ENCODE results near the gene POU2F1.

The POU2F1 gene

GRCh38 chr1:167441222-167441621 lies 220.5 kb downstream of the POU2F1 start:
- no peak for DNase-seq (ENCODE audit: low read depth, low spot score)

- DNase-seq (ENCODE audit: low read depth, low spot score): peak; percentile 89
These were observed 221.6 kb downstream of the POU2F1 start for GRCh38 chr1:167442142-167442848.

- no peak for DNase-seq (ENCODE audit: low read depth, low spot score)
These were observed 222.3 kb downstream of the POU2F1 start for GRCh38 chr1:167442854-167443565.

- no peak for DNase-seq (ENCODE audit: low read depth, low spot score)
These were observed 223.1 kb downstream of the POU2F1 start for GRCh38 chr1:167443757-167444156.

GRCh38 chr1:167446966-167447365 lies 226.3 kb downstream of the POU2F1 start:
- no peak for DNase-seq (ENCODE audit: low read depth, low spot score)

- peak; percentile 20 for DNase-seq (ENCODE audit: low read depth, low spot score)
These were observed 226.9 kb downstream of the POU2F1 start for GRCh38 chr1:167447521-167448136.

GRCh38 chr1:167450843-167451242 lies 230.2 kb downstream of the POU2F1 start:
- no peak for DNase-seq (ENCODE audit: low read depth, low spot score)

GRCh38 chr1:167452483-167452882 lies 231.8 kb downstream of the POU2F1 start:
- DNase-seq (ENCODE audit: low read depth, low spot score): no peak

GRCh38 chr1:167453123-167453522 lies 232.4 kb downstream of the POU2F1 start:
- peak; percentile 21 for DNase-seq (ENCODE audit: low read depth, low spot score)

GRCh38 chr1:167454304-167454893 lies 233.7 kb downstream of the POU2F1 start:
- DNase-seq (ENCODE audit: low read depth, low spot score): no peak

GRCh38 chr1:167454894-167455785 lies 234.5 kb downstream of the POU2F1 start:
- DNase-seq (ENCODE audit: low read depth, low spot score): peak; percentile 76

- peak; percentile 47 for DNase-seq (ENCODE audit: low read depth, low spot score)
These were observed 235.2 kb downstream of the POU2F1 start for GRCh38 chr1:167455786-167456446.

GRCh38 chr1:167456524-167456923 lies 235.8 kb downstream of the POU2F1 start:
- no peak for DNase-seq (ENCODE audit: low read depth, low spot score)

- DNase-seq (ENCODE audit: low read depth, low spot score): no peak
These were observed 236.2 kb downstream of the POU2F1 start for GRCh38 chr1:167456926-167457325.

- DNase-seq (ENCODE audit: low read depth, low spot score): no peak
These were observed 237.4 kb downstream of the POU2F1 start for GRCh38 chr1:167457936-167458584.

- no peak for DNase-seq (ENCODE audit: low read depth, low spot score)
These were observed 240.2 kb downstream of the POU2F1 start for GRCh38 chr1:167460836-167461235.

GRCh38 chr1:167462341-167462740 lies 241.7 kb downstream of the POU2F1 start:
- no peak for DNase-seq (ENCODE audit: low read depth, low spot score)

- DNase-seq (ENCODE audit: low read depth, low spot score): no peak
These were observed 242.4 kb downstream of the POU2F1 start for GRCh38 chr1:167463080-167463479.

GRCh38 chr1:167463875-167464575 lies 243.3 kb downstream of the POU2F1 start:
- no peak for DNase-seq (ENCODE audit: low read depth, low spot score)

- DNase-seq (ENCODE audit: low read depth, low spot score): no peak
These were observed 244.3 kb downstream of the POU2F1 start for GRCh38 chr1:167465018-167465417.

Data from astrocyte of the hippocampus (primary cell).